KG1 (cell line): ENCODE measurements around the gene DENND4A.

ENCODE experiments used
- DNase-seq: peaks from one replicate; lab custom pipeline; 2025; lab: John Stamatoyannopoulos, UW

Gene DENND4A

GRCh38 chr15:65792138-65792987 is at the start of gene DENND4A:
Gene DENND4A (minus strand): TSS chr15:65792293. CDS start chr15:65756450, 35,843 bp downstream.
- peak; percentile 93 for DNase-seq

DNA sequence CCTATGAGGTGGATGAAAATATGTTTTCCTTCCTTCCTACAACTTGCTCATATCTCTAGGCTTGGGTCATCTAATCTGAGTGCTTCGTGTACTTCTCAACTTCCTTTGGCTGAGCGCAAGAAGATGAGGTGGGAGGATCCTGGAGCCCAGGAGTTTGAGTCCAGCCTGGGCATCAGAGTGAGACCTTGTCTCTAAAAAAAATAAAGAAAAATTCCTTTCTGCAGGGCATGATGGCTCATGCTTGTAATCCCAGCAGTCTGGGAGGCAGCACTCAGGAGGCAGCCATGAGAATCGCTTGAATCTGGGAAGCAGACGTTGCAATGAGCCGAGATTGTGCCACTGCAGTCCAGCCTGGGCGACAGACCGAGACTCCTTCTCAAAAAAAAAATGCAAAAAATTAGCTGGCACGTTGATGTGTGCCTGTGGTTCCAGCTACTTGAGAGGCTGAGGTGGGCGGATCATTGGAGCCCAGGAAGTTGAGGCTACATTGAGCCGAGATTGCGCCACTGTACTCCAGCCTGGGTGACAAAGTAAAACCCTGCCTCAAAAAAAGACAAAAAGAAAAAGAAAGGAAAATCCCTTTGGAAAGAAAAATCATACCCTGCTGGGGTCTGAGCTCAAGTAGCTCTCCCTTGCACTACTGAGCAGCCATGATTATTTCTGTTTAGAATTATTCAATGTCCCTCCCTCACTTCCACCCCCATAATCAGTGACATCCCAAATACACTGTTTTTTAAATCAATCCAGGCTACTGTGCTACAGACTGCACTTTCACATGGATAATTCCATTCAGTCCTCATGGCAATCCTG is 49.2 kb upstream of the DENND4A start:
- no peak for DNase-seq

DNA sequence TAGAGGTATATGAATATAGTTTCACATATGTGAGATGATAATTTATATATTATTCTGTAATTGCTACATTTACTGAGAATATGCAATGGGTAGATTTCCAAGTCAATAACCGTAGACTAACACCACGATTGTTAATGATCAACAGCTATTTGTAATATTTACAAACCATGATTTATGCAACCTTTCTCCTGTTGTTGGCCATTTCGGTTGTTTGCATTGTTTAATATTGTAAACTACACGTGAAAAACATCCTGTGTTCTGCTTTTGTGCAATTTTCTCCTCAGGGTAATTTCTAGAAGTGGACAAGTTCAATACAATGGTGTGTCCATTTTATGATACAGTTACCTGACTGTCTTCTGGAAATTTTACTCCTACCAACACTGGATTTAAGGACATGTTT is 47.9 kb upstream of the DENND4A start:
- no peak for DNase-seq

- DNase-seq, result no peak
These were observed 47.3 kb upstream of the DENND4A start for GRCh38 chr15:65839354-65839901.

- DNase-seq, result no peak
These were observed 45.5 kb upstream of the DENND4A start for GRCh38 chr15:65837301-65838294.

- no peak for DNase-seq
These were observed 44.6 kb upstream of the DENND4A start for GRCh38 chr15:65836665-65837064.

- DNase-seq, result no peak
These were observed 43.4 kb upstream of the DENND4A start for GRCh38 chr15:65835447-65835846.

- no peak for DNase-seq
These were observed 42.6 kb upstream of the DENND4A start for GRCh38 chr15:65834603-65835282.

- DNase-seq, result no peak
These were observed 41.6 kb upstream of the DENND4A start for GRCh38 chr15:65833501-65834205.

DNA sequence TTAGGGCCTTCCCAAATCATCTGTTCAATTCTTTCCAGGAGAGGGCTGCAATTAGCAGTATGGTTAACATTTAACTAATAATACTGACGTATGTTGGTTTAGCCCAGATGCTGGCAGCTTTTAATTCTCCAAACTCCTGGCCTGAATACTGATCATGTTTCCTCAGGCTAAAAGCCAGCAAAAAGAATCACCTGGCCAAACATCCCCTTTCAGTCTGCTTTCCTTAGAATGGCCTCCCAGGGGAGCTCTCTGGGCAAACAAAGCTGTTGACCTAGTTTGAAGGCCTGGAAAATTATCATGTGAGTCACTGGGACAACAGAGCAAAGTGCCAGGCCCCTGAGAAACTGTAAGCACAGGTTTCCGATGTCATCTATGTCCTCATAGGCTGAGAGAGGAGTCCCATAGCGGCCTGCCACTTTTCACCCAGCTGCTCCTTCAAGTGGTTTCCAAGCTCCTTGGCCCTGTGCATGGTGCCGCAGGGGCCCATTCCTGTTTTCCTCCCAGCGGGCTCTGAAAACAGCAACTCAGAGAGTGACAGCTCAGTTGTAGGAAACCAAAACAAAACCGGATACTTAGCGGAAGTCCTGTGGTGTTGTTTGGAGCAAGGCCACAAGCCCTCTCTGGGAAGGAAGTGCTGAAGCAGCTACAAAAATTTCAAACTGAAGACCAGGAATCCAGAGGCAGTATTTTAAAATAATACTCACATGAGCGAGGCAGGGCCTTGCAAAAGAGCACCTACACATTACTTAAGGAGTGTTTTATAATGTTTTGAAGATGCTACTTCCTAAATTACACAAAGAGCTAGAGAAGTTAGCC is 40.7 kb upstream of the DENND4A start:
- DNase-seq, result peak; percentile 82

DNA sequence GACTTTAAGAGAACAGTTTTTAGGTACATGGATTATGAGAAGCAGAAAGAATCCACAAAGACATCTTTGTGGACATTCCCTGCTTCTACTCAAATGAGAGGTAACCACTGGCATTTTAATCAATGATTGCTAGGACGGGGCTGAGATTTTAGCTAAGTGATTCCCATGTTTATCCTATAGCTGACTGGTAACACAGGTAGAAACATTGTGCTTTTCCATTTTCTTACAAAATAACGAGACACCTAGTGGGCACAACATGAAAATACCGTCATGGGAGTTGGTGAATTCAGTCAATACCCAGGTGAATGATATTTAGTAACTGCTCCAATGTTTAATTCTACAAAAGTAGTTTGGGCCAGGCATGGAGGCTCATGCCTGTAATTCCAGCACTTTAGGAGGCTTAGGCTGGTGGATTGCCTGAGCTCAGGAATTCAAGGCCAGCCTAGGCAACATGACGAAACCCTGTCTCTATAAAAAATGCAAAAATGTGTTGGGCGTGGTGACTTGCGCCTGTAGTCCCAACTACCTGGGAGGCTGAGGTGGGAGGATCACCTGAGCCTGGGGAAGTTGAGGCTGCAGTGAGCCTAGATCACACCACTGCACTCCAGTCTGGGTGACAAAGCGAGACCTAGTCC is 37.2 kb upstream of the DENND4A start:
- DNase-seq, result no peak

- no peak for DNase-seq
These were observed 36.5 kb upstream of the DENND4A start for GRCh38 chr15:65828585-65828984.

- no peak for DNase-seq
These were observed 35.0 kb upstream of the DENND4A start for GRCh38 chr15:65827065-65827464.

DNA sequence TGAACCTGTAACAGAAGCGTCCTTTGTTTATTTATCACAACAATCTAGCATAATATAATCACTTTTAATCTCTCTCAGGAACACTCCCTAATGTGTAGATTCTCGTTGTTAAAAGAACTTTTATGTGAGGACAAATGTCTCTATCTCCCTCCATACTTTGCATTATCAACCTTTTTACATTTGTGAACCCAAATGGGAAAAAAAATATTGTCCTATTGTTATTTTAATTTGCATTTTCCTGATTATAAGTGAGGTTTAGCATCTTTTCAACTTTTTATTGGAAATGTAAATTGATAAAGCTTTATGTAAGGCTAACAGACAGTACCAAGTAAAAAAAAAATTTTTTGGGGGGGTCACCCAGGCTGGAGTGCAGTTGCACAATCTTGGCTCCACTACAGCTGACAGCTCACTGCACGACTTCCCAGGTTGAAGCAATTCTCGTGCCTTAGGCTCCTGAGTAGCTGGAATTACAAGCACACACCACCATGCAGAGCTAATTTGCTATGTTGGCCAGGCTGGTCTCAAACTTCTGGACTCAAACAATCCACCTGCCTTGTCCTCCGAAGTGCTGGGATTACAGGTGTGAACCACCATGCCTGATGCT is 33.0 kb upstream of the DENND4A start:
- no peak for DNase-seq

- no peak for DNase-seq
These were observed 32.1 kb upstream of the DENND4A start for GRCh38 chr15:65824031-65824743.

DNA sequence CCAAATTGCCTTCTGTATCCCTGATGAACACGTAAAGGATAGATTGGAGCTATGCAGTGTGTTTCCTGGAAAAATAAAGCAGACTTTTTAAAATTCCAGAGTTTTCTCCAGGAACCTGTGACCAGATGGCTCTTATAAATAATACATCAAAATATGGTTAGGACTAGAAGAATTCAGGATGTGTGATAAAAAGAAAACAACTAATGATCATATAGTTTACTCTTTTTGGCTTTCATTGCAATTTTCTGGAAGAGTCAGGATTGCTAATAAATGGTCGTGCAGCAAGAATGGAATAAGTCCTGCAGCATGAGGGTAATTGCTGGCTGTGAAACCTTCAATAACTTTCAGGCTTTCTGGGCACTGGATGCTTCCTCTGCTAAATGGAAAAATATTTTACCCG is 30.2 kb upstream of the DENND4A start:
- no peak for DNase-seq

- no peak for DNase-seq
These were observed 29.0 kb upstream of the DENND4A start for GRCh38 chr15:65821070-65821469.

DNA sequence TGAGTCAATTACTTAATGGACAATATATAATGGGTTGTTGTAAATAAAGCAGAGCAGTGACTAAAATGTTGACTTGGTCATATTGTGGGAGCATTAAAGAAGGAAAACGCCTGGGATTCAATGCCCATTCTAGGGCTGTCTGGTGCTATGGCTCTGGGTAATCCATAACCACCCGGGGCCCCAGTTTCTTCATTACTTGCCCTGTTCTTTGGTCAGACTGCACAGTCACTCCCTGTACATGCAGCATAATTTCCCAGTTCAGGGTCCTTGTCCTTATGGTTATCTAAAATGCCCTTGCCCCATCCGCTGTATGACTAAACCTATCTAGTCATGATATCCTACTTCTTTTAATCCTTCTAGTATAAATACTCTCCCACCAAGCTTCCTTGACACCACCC is 27.5 kb upstream of the DENND4A start:
- DNase-seq, result no peak
